GM20000 (cell line): ENCODE data around the gene PTPRN2.

Experiments
- DNase-seq: peaks from one replicate; pipeline ENCODE4 v3.0.0; 2012; ENCODE audit warnings: low spot score
- TF ChIP-seq, protein P1 (sequence below): IDR thresholded peaks from 2 replicates; pipeline ENCODE4 v1.5.1; 2012; ENCODE audit warnings: mild to moderate bottlenecking, control low read depth; ENCODE audit errors: extremely low read depth, missing control alignments

Gene PTPRN2

DNA sequence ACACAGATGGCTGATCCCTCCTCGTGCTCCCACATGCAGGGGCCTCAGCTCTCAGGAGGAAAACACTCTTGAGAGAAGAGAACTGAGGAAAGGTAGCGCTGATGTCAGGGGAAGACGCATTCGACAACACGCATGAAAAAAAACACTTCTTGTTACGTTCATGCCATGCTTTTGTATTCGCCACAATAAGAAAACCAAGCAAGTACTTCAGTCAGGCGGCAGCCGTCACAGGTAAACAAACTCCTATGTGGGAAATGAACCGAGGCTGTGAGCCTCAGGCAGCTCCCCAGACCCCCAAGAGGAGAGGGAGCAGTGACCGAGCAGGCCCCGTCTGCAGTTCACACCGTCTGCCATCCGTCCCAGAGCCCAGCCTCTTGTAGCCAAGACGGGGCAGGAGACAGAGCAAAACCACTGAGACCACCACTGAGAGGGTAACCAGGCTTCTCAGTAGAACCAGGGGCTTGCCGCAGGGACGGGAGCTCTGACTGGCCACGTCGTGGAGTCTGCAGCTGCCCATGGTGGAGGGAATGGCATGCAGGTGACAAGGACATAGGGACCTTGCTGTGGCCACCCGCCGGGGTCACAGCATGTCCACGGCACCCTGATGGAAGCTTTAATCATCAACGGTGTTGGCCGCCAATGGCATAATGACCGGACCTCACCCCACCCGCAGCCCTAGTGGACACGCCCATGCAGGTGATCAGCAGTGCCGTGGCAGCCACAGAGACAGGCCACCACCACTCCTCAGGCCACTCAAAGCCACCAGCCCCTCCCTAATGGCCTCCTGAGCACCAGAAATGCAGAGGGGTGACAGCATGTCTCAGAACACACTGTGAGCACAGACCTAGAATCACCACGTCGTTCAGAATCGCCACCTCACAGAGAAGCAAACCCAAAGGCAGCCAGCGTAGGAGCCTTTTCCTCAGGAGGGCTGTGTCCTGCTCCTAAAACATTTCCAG lies 304.3 kb downstream of the PTPRN2 start:
- TF ChIP-seq, protein P1, sequence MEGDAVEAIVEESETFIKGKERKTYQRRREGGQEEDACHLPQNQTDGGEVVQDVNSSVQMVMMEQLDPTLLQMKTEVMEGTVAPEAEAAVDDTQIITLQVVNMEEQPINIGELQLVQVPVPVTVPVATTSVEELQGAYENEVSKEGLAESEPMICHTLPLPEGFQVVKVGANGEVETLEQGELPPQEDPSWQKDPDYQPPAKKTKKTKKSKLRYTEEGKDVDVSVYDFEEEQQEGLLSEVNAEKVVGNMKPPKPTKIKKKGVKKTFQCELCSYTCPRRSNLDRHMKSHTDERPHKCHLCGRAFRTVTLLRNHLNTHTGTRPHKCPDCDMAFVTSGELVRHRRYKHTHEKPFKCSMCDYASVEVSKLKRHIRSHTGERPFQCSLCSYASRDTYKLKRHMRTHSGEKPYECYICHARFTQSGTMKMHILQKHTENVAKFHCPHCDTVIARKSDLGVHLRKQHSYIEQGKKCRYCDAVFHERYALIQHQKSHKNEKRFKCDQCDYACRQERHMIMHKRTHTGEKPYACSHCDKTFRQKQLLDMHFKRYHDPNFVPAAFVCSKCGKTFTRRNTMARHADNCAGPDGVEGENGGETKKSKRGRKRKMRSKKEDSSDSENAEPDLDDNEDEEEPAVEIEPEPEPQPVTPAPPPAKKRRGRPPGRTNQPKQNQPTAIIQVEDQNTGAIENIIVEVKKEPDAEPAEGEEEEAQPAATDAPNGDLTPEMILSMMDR: no peak
- no peak for DNase-seq

DNA sequence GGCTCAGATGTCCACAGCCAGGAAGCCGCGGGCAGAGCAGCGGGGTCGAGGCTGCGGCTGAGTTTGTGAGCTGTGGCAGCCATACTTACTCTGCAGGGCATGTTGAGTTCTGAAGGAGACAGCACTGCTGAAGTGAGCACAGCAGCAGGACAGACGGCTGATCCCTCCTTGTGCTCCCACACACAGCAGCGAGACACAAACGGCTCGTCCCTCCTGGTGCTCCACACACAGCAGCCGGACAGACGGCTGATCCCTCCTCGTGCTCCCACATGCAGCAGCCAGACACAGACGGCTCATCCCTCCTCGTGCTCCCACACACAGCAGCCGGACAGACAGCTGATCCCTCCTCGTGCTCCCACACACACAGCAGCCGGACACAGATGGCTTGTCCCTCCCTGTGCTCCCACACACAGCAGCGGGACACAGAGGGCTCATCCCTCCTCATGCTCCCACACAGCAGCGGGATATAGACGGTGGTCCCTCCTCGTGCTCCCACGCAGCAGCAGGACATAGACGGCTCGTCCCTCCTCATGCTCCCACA lies 305.1 kb downstream of the PTPRN2 start:
- TF ChIP-seq, protein P1: no peak
- no peak for DNase-seq

DNA sequence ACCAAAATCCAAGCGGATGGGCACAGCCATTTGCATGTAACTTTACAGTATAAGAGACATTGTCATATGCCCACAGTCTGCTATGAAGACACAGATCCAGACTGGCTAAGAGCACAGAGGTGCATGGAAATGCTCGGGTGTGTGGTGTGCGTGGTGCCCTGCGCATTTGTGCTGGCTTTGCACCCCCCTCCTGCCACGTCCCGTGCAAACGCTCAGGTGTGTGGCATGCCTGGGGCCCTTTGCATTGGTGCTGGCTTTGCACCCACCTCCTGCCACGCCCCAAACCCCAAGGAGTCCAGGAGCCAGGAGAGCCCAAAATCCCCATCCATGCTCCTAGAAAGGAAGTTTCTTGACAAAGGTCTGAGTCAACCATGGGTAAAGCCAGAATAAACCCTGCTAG lies 306.2 kb downstream of the PTPRN2 start:
- TF ChIP-seq, protein P1: no peak
- DNase-seq: no peak

DNA sequence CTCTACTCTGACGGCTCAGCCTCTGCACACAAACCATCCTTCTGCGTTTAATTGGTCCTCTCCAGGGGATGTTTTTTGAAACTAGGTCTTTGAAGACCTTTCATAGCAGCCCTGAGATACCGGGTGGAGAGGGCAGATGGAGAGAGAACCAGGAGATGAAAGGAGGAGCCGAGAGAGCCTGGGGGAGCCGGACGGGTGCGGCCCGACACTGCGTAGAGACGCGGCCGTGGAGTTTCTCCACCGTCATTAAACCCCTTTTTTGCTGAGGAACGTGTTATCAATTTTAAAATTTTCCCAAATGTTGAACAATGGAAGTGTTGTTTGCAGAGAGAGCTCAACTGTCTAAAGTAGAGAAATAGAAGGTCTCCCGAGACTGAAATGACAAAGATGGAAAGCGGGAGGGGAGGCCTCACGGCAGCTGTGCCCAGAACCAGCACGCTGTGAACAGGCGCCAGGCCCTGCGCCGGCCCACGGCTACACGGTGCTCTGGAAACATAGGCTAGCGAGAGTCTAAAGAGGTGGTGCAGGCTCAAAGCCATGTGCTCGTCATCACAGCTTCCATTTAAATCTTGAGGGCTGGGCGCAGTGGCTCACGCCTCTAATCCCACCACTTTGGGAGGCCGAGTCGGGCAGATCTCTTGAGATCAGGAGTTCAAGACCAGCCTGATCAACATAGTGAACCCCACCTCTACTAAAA lies 307.0 kb downstream of the PTPRN2 start:
- DNase-seq: no peak
- TF ChIP-seq, protein P1: no peak

DNA sequence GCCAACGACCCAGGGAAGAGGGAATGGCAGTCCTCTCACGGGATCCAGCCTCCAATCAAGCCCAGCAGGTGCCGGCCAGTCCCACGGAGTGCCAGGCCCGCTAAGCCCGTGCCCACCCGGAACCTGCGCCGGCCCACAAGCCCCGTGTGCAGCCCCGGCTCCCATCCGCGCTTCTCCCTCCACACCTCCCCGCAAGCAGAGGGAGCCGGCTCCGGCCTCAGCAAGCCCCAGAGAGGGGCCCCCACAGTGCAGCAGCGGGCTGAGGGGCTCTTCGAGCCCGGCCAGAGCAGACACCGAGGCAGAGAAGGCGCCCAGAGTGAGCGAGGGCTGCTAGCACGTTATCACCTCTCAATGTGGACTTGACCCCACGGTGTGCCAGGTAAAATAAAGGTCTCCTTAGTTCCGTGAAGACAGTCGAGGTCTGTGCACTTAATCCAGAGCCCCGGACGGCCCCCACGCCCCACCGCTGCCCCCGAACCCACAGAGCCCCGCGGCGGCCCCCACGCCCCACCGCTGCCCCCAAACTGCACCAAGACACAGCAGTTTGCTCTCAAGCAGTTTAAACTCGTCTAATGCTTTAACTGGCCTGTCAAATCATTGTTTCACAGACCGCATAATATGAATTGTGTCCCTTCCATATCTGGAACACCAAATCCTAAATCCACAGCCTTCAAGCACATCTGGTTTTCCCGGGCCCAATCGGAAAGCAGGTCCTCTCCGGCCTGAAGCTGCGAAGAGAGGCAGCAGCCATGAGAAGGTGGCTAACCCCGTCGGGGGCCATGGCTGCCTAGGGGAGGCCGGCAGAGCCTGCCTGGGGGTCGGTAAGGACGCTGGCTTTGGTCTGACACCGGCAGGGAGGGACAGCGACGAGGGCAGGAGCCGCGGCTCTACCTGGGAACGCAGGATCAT lies 307.8 kb downstream of the PTPRN2 start:
- TF ChIP-seq, protein P1: no peak
- DNase-seq: no peak

DNA sequence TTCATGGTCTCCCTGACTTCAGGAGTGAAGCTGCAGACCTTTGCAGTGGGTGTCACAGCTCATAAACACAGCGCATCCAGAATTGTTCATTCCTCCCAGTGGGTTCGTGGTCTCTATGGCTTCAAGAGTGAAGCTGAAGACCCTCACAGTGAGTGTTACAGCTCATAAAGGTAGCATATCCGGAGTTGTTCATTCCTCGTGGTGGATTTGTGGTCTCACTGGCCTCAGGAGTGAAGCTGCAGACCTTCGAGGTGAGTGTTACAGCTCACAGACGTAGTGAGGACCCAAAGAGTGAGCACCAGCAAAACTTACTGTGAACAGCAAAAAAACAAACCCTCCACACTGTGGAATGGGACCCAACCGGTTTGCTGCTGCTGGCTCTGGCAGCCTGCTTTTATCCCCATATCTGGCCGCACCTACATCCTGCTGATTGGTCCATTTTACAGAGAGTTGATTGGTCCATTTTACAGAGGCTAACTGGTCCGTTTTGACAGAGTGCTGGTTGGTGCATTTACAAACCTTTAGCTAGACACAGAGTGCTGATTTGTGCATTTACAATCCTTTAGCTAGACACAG lies 308.8 kb downstream of the PTPRN2 start:
- DNase-seq: no peak
- TF ChIP-seq, protein P1: no peak
